ENCODE measurements around the gene SLC25A1. TPM values are rescaled to one million over a fixed set of nuclear protein-coding genes. Genes with fewer than 3 reads are reported as not detected.
A peak's percentile ranks its signal among the peaks of the same experiment; 100 is the strongest.

SLC25A1 gene
- total and polyA plus RNA-seq, 10 of the 15 experiments (the other 5 are each of a cell fraction or from before 2014, with no cell fraction given): 2.3 to 79.0 (median 30.3) TPM

GRCh38 chr22:19175602-19176174, 2.8 kb downstream of the SLC25A1 start:
- ChIA-PET SMC1A (ENCODE audit: uncharacterized antibody, unreplicated experiment) (no interaction called here), RAD21 (ENCODE audit: unreplicated experiment) (no interaction called here), CTCF (no interaction called here), POLR2A (interaction anchor here (0.6 kb wide), 2 partner anchors 14 to 270 kb away, joined by 4 to 8 read pairs; no protein-coding TSS in a partner anchor)
- H3K4me1 ChIP-seq (ENCODE audit: control insufficient read depth, insufficient read depth, low read length): peaks cover 34% of the 10 kb centered on the region
- TF ChIP-seq ZNF274 (IDR thresholded peaks at IDR 0.05; ENCODE audit: insufficient read depth, insufficient read length): no peak
- TF ChIP-seq PKNOX1 (IDR thresholded peaks at IDR 0.05): no peak
- no peak for TF ChIP-seq SP1 (IDR thresholded peaks at IDR 0.05; ENCODE audit: low read depth, low read length)
- TF ChIP-seq IRF5 (IDR thresholded peaks at IDR 0.05; ENCODE audit: borderline replicate concordance): no peak
- TF ChIP-seq BHLHE40 (IDR thresholded peaks at IDR 0.05; ENCODE audit: borderline replicate concordance in 1 of 2, low read depth in 2 of 2, low read length in 1 of 2): peak in 1 of 2 experiments; percentile 43; a peak in 2 of 4 replicates
- no peak for TF ChIP-seq CBX5 (IDR thresholded peaks at IDR 0.05; ENCODE audit: low read depth)
- no peak for TF ChIP-seq NFXL1 (IDR thresholded peaks at IDR 0.05; ENCODE audit: borderline replicate concordance)
- no peak for TF ChIP-seq CREB1 (IDR thresholded peaks at IDR 0.05; ENCODE audit: low read depth)
- TF ChIP-seq IRF3 (IDR thresholded peaks at IDR 0.05): no peak
- TF ChIP-seq USF1 (IDR thresholded peaks at IDR 0.05; ENCODE audit: borderline replicate concordance, extremely low read length, insufficient read depth, low read depth, low read length): peak; percentile 49
- no peak for TF ChIP-seq E2F4 (IDR thresholded peaks at IDR 0.05; ENCODE audit: low read depth, low read length)
- TF ChIP-seq POLR2A (IDR thresholded peaks at IDR 0.05; ENCODE audit: low read depth, low read length): peak; percentile 71
- no peak for TF ChIP-seq EP300 (IDR thresholded peaks at IDR 0.05; ENCODE audit: borderline replicate concordance in 1 of 2, control insufficient read depth in 1 of 2, low read depth in 2 of 2, low read length in 2 of 2)
- no peak for TF ChIP-seq ETV6 (conservative IDR thresholded peaks at IDR 0.05 in 1 of 2, IDR thresholded peaks at IDR 0.05 in 1 of 2; ENCODE audit: borderline replicate concordance in 1 of 2, low read depth in 1 of 2)
- intact Hi-C loops (cut with micrococcal nuclease; ENCODE audit: unreplicated experiment) (loop anchor here (5.0 kb wide), 2 partner anchors 257 to 272 kb away; partner anchors contain the start of genes C22orf39, HIRA and MRPL40), in situ Hi-C loops (cut with MboI) (no loop called here)
- no peak overlapping the region for H2AFZ ChIP-seq (ENCODE audit: control insufficient read depth, low read depth, low read length)
- no peak for ATAC-seq
- BruUV-seq (replicated peaks): no TSS peak
- no peaks in the 10 kb centered on the region for H3K27me3 ChIP-seq (replicated peaks in 1 of 2; ENCODE audit: control insufficient read depth in 2 of 2, insufficient read depth in 2 of 2, low read length in 1 of 2)
- H3K9ac ChIP-seq (ENCODE audit: control insufficient read depth, insufficient read depth, low read length): no peak overlapping the region
- H3K9me3 ChIP-seq (replicated peaks; ENCODE audit: control insufficient read depth, insufficient read depth, low read length): no peaks in the 10 kb centered on the region
- H4K20me1 ChIP-seq (ENCODE audit: control insufficient read depth, insufficient read depth): no peaks in the 10 kb centered on the region
- FAIRE-seq: no peak
- no peak overlapping the region for H3K27ac ChIP-seq (ENCODE audit: control insufficient read depth, insufficient read depth)
- peaks cover 49% of the 10 kb centered on the region for H3K79me2 ChIP-seq (ENCODE audit: control insufficient read depth, insufficient read depth, low read length)
- H3K4me3 ChIP-seq: no peak overlapping the region
- WGBS (ENCODE audit: insufficient coverage, insufficient replicate concordance, low lambda C conversion rate, missing lambda C conversion rate): 86% methylated on average over 16 of the region's 21 CpGs
- H3K4me2 ChIP-seq (ENCODE audit: control insufficient read depth, insufficient read depth): no peak overlapping the region; the same call in 1 of the 2 replicates
- no peak for DNase-seq (ENCODE audit: low read depth, low spot score)
- peaks cover 0 to 1% of the 10 kb centered on the region in 2 experiments; a peak in 2 of 4 replicates for H3K36me3 ChIP-seq (ENCODE audit: control insufficient read depth in 2 of 2, insufficient read depth in 2 of 2, low read length in 1 of 2)

All from GM12878 (cell line).